ENCODE measurements around the gene DCPS.
"Not testable (repeated sequence)": the region's sequence is repeated elsewhere in the genome, so short reads cannot be mapped to it uniquely, and the experiment has no call there.

Gene DCPS

DNA sequence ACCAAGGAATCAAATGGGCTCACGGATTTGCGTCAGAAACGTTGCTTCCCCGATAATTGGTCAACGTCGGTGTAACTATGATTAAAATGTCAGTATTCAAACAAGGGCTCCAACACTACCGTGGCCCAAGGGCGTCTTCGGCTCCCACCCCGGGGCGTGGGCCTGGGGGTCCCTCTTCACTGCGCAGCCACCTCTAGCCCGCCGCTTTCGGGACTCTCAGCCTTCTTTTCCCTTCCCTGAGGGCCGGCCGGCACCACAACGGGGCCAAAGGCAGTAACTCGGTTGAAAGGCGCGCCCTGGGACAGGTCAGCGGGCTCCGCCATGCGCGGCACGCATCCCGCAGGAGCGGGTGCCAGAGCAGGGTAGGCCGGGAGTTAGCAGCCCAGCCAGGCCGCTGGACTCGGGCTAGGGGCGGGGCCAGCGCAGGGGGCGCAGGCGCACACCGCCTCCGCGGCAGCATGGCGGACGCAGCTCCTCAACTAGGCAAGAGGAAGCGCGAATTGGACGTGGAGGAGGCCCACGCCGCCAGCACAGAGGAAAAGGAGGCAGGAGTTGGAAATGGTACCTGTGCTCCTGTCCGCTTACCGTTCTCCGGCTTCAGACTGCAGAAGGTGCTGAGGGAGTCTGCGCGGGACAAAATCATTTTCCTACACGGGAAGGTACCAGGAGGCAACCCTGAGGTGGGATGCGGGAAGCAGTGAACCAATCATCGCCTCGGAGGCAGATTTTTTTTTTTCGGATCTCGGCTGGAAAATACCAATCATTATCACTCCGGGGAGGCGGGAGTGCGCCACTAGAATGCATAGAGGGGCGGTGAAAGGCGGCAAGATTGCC is at the start of gene DCPS:
TSS of gene DCPS (plus strand) at position 438 of the 834 bp plus-strand sequence. CDS start at position 459, 21 bp downstream.
- DNase-seq (ENCODE audit: low read depth in 2 of 2): peak; percentile 73 to 82

GRCh38 chr11:126254819-126255218 is 49.0 kb upstream of the DCPS start:
- no peak for DNase-seq (ENCODE audit: low read depth in 2 of 2)

DNA sequence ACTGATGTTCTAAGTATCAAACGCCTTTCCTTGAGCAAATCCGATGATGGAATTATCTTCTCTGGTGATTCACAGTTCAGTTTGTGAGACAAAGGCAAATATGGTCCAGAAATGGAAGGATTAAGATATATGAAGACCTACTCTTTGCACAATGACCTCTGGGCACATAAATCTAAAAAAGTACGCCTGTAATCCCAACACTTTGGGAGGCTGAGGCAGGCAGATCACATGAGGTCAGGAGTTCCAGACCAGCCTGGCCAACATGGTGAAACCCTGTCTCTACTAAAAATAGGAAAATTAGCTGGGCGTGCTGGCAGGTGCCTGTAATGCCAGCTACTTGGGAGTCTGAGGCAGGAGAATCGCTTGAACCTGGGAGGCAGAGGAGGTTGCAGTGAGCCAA is 48.4 kb upstream of the DCPS start:
- not testable (repeated sequence) for DNase-seq (ENCODE audit: low read depth in 2 of 2)

- no peak for DNase-seq (ENCODE audit: low read depth in 2 of 2)
Observed at GRCh38 chr11:126256216-126256615, 47.6 kb upstream of the DCPS start.

DNA sequence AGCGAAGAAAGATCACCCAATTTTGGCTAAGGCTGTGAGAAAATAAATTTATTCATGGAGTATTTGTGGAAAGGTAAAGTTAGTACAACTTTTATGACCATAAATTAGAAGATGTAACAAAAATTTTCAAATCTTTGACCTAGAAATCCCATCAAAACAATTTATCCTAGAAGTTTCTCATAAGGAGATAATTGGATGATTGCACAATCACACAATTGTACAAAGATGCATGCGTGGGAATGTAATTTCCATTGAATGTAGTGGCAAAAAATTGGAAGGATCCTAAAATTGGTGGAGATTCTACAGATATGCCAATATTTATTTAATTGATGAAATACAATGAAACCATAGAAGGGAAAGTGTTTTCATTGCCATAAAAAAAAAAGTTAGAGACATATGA is 46.7 kb upstream of the DCPS start:
- no peak for DNase-seq (ENCODE audit: low read depth in 2 of 2)

GRCh38 chr11:126257764-126258163 is 46.1 kb upstream of the DCPS start:
- DNase-seq (ENCODE audit: low read depth in 2 of 2): no peak

DNA sequence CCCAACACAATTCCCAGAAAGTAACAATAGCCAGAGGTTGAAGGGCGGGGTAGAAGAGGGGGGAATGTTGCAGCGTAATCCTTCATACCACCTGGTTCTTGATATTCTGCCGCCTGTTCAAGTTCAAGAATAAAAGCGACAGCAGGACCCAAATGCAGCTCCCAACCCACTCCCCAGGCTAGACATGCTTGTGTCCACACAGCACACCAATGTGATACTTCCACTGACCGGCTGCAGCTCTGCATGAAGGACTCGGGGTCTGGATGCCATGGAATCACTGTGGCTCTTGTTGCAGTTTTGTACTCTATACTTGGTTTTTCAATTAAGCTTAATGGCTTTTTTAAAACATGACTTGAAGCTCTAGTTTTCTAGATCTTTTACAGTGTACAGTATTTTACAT is 41.6 kb upstream of the DCPS start:
- DNase-seq (ENCODE audit: low read depth in 2 of 2): no peak

GRCh38 chr11:126263489-126263888 is 40.4 kb upstream of the DCPS start:
- no peak for DNase-seq (ENCODE audit: low read depth in 2 of 2)

DNA sequence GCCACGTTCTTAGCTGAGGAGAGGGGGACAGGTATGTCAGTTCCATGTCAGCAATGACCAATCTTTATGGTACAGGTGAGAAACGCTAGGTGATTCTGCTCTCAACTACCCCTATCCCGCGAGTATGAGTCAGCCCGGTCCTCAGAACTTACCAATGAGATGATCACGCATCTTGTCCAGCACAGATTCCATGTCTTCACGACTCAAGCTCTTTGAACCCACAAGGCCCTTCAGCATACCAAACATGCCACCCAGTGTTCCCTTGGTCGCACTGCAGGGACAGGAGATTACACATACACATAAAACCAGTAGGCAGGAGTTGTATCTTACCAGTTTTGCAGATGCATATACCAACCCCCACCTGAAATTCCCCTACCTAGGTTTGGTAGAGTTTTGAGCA is 38.0 kb upstream of the DCPS start:
- no peak for DNase-seq (ENCODE audit: low read depth in 2 of 2)

GRCh38 chr11:126267650-126268049 is 36.2 kb upstream of the DCPS start:
- DNase-seq (ENCODE audit: low read depth in 2 of 2): no peak

DNA sequence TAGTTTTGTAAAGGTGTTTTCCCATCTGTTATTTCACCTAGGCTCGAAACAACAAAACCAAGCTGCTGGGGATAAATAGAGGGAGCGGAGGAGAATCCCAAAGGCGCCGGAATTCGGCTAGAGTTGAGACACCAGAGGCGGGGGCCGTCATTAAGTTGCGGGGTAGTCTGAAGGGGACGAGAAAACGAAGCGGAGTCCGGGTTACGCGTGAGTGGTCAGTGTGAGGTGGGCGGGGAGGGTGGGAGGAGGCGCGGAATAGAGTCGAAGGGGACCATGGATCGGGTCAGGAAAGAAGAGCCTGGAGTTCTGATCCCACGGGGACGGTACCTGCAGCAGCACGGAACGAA is 35.5 kb upstream of the DCPS start:
- no peak for DNase-seq (ENCODE audit: low read depth in 2 of 2)

DNA sequence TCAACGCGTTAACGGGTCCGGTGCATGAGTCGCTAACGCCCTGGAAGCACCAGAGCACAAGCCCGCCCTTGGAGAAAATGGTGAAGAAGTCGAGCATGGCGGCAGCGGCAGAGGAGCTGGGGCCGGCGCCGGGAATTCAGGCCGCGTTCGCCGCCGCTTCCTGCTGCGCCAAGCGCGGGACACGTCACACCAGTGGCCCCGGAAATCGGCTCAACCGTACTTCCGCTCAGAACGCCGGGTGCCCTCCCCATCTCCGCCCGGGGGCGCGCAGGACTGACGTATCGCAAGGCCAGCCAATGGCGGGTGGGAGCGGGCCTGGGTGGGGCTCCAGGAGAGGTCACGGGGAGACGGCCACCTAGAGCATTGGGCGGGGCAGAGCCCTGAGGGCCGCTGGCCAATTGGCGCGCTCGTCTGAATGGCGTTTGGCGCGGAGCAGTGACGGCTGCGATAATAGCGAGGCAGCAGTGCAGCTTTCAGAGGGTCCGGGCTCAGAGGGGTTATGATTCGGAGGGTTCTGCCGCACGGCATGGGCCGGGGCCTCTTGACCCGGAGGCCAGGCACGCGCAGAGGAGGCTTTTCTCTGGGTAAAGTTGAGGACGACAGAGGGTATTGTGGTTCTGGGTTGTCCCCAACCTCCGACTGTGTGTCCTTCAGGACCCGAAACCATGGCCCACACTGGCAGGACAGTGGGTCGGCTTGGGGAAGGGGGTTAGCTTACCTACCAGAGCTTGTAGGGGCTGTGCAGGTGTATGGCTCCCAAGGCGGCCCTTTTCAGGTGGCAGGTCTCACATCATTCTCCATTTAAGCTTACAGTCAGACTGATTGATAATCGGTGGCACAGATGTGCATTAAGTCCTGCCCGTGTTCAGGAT is 34.9 kb upstream of the DCPS start, which contains the start of the genes FOXRED1 and SRPRA:
TSS of gene FOXRED1 (plus strand) at position 447 of the 872 bp plus-strand sequence. CDS start at position 500, 53 bp downstream.
TSS of gene SRPRA (minus strand) at position 188 of the 872 bp plus-strand sequence. CDS start at position 97, 91 bp downstream.
- peak; percentile 99 to 100 for DNase-seq (ENCODE audit: low read depth in 2 of 2)

DNA sequence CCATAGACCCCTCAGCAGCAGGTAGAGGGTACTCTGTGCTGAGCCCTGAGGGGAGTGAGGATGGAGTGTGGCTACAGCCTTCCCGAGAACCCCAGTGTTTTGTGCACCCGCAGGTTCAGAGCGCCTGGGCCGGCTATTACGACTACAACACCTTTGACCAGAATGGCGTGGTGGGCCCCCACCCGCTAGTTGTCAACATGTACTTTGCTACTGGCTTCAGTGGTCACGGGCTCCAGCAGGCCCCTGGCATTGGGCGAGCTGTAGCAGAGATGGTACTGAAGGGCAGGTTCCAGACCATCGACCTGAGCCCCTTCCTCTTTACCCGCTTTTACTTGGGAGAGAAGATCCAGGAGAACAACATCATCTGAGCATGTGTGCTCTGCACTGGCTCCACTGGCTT is 26.5 kb upstream of the DCPS start:
- DNase-seq (ENCODE audit: low read depth in 2 of 2): no peak

GRCh38 chr11:126277780-126278179 is 26.1 kb upstream of the DCPS start:
- no peak for DNase-seq (ENCODE audit: low read depth in 2 of 2)

- no peak for DNase-seq (ENCODE audit: low read depth in 2 of 2)
Observed at GRCh38 chr11:126279191-126279590, 24.7 kb upstream of the DCPS start.

- no peak for DNase-seq (ENCODE audit: low read depth in 2 of 2)
Observed at GRCh38 chr11:126280595-126280994, 23.3 kb upstream of the DCPS start.

DNA sequence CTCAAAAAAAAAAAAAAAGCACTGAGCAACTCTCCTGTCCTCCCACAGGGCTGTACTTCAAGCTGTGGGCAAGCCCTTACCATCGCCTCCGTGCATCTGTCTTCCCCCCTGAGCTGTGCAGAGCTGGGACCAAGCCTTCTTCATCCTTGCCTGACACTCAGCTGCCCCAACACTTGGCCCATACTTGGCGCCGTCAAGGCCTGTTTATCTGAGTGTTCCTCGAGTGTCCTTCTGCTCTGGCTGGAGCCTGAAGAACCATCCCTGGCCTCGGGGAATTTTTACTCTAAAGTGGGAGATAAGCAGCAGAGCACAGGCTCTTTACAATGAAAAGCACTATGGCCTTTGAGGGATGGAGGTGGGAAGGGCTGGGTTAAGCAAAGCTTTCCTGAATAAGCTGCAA is 22.6 kb upstream of the DCPS start:
- DNase-seq (ENCODE audit: low read depth in 2 of 2): no peak

DNA sequence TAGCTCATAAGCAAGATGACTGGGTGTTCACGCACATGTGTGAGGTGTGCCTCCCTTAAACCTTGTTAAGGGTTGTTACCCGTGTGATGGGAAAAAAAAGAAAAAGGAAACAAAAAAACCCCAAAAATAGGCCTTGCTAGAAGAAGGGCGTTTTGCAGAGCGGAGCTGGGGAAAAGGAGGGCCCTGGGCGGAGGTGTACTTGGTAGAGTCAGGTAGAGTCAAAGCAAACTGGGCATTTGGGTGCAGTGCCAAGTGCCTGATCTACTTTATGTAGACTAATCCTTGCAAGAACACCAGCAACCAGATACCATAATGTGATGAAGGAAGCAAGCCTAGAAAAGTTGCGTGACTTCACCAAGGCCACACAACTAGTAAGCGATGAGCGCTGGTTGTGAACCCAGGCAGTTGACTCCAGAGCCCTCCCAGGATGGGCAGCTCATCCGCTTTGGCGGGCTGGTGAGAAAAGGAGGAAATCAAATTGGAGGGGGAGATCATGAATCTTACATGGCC is 22.1 kb upstream of the DCPS start:
- no peak for DNase-seq (ENCODE audit: low read depth in 2 of 2)

DNA sequence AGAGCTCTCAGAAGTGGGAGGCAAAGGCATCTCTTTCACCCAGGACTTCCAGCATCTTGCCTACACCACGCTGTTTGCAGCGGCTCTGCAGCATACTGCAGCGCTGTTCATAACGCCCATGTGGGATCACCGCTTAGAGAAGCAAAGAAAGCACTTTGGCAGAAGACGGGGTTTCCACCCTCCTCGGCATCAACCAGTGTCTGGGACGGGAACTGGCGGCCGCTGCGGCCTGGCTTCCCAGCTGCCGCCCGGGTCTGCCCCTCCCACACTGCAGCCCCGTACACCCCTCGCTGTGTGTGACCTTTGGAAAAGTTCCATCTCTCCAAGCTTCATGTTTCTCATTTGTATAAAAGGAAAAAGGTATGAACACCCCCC is 21.5 kb upstream of the DCPS start:
- DNase-seq (ENCODE audit: low read depth in 2 of 2): no peak

DNA sequence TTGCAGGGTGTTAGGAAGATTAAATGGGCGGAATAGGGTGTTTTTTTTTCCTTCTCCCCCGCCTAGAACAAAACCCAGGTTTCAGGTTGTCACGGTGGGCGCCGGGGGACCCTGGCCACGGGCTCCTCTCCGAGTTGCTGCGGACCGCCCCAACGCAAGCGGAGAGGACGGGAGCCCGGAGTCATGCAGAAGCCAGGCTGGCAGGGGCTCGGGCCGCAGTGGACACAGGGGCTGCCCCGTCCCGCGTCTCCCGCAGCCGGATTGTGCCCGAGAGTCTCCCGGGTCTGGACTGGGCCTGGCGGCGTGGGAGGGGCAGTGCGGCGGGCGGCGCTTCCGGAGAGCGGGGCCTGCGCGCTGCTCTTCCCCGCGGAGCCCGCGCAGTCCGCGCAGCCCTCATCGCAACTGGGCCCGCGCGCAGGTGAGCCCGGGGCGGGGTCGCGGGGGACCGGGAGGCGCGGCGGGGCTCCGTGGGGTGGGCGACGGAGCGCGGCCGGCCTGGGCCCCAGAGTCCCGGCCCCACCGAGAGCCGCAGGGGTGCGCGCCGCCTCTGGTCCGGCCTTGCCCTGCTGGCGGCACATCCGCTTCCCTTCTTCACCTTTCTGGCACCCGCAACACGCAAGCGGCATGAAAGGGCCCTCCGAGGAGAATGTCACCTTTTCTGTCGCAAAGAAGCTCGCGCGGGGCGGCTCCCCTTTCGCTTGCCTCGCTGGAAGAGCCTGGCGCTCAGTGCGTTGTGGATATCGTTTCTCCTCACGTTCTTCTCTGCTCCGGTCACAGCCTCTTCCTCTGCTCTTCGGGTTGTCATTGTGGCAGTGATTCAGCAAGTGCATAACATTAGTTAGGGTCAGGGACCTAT is 20.9 kb upstream of the DCPS start, which contains the start of gene TIRAP:
TSS of gene TIRAP (plus strand) at position 358 of the 856 bp plus-strand sequence. CDS start 7,802 bp downstream, outside the sequence.
- DNase-seq (ENCODE audit: low read depth in 2 of 2): no peak

GRCh38 chr11:126284829-126285228 is 19.0 kb upstream of the DCPS start:
- DNase-seq (ENCODE audit: low read depth in 2 of 2): peak; percentile 81 to 87
